SK-N-SH (cell line): ENCODE measurements around the gene LPCAT2. TPM values are rescaled to one million over a fixed set of nuclear protein-coding genes. Genes with fewer than 3 reads are reported as not detected.

Experiments used
- GABPA ChIP-seq: IDR thresholded peaks from 2 replicates; pipeline ENCODE4 v1.4.0; 2012; ENCODE audit warnings: low read depth, mild to moderate bottlenecking
- NRF1 ChIP-seq: IDR thresholded peaks from 2 replicates; pipeline ENCODE4 v1.6.1; 2012; ENCODE audit warnings: low read depth, mild to moderate bottlenecking, low read length
- POLR2AphosphoS5 ChIP-seq: IDR thresholded peaks from 2 replicates; pipeline ENCODE4 v1.6.1; 2012; ENCODE audit warnings: low read depth, low read length
- SIN3A ChIP-seq: IDR thresholded peaks from 2 replicates; pipeline ENCODE4 v1.6.1; 2012; ENCODE audit warnings: low read depth, mild to moderate bottlenecking, low read length, moderate library complexity, borderline replicate concordance
- YY1 ChIP-seq: IDR thresholded peaks from 2 replicates; pipeline ENCODE4 v1.4.0; 2012; ENCODE audit warnings: low read depth, mild to moderate bottlenecking
- polyA plus RNA-seq, 3 experiments: library from polyadenylated mRNA; depleted of rRNA; stranded (reverse); fragments of >200 nt; gene quantifications; 2 replicates each; pipeline ENCODE4 v1.2.3, GENCODE V29; 2012
- TF ChIP-seq, protein P1 (sequence below): IDR thresholded peaks from 2 replicates; pipeline ENCODE4; 2012
- TF ChIP-seq, protein P2 (sequence below): fragments of 150-350 bp; IDR thresholded peaks from 2 replicates; pipeline ENCODE4 v1.6.1; 2017; ENCODE audit warnings: antibody characterized with exemption, low read length, low read depth, borderline replicate concordance

LPCAT2 gene
- polyA plus RNA-seq, 1 of the 3 experiments (the other 2 are of a cell fraction): 9.1 TPM

DNA sequence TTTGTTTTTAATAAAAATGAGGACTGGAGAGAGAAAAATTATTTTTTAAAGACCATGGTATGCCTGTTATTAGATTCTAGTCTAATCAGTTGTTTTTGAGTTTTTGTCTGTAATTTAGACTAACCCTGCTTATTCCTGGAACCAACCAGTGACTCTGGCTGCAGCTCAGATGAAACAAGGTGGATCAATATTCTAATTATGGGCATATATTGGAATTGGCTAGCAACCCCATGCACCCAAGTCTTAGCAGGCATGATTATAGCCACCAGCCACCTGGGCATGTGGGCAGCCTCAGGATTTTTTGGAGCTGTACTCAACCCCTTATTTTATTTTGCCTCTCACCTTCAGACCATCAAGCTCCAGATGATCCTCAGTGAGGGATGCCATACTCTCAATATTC is 125.3 kb downstream of the LPCAT2 start (continued):
- TF ChIP-seq YY1: no peak
- no peak for TF ChIP-seq GABPA
- no peak for TF ChIP-seq SIN3A
- TF ChIP-seq, protein P1, sequence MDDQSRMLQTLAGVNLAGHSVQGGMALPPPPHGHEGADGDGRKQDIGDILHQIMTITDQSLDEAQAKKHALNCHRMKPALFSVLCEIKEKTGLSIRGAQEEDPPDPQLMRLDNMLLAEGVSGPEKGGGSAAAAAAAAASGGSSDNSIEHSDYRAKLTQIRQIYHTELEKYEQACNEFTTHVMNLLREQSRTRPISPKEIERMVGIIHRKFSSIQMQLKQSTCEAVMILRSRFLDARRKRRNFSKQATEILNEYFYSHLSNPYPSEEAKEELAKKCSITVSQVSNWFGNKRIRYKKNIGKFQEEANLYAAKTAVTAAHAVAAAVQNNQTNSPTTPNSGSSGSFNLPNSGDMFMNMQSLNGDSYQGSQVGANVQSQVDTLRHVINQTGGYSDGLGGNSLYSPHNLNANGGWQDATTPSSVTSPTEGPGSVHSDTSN: no peak
- TF ChIP-seq NRF1: no peak
- TF ChIP-seq, protein P2, sequence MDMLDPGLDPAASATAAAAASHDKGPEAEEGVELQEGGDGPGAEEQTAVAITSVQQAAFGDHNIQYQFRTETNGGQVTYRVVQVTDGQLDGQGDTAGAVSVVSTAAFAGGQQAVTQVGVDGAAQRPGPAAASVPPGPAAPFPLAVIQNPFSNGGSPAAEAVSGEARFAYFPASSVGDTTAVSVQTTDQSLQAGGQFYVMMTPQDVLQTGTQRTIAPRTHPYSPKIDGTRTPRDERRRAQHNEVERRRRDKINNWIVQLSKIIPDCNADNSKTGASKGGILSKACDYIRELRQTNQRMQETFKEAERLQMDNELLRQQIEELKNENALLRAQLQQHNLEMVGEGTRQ: no peak
- no peak for TF ChIP-seq POLR2AphosphoS5

Other genes with a start within 250 kb of the LPCAT2 start
- not detected in 2 replicates for gene IRX6, start 184.9 kb upstream of the LPCAT2 start, polyA plus RNA-seq (2012; rRNA removed)
- gene MMP2, start 29.9 kb upstream of the LPCAT2 start, polyA plus RNA-seq (2012; rRNA removed): 963 and 1,101 TPM in 2 replicates
- 0.13 and 0.24 TPM in 2 replicates for gene CAPNS2, start 57.6 kb downstream of the LPCAT2 start, polyA plus RNA-seq (2012; rRNA removed)
- gene SLC6A2, start 146.9 kb downstream of the LPCAT2 start, polyA plus RNA-seq (2012; rRNA removed): 3.3 and 12.7 TPM in 2 replicates